Vein endothelial cell (primary cell): ENCODE results near the gene SYNRG. TPM values are rescaled to one million over a fixed set of nuclear protein-coding genes. Genes with fewer than 3 reads are reported as not detected.

Source experiments
- small RNA-seq: library from RNA; depleted of rRNA; stranded (forward); fragments of <200 nt; gene quantifications from one replicate; pipeline ENCODE3, GENCODE V24; 2012
- total RNA-seq: library from RNA; depleted of rRNA; stranded (reverse); fragments of >200 nt; gene quantifications from 2 replicates; pipeline ENCODE4 v1.2.3, GENCODE V29; 2012

Gene SYNRG, protein sequence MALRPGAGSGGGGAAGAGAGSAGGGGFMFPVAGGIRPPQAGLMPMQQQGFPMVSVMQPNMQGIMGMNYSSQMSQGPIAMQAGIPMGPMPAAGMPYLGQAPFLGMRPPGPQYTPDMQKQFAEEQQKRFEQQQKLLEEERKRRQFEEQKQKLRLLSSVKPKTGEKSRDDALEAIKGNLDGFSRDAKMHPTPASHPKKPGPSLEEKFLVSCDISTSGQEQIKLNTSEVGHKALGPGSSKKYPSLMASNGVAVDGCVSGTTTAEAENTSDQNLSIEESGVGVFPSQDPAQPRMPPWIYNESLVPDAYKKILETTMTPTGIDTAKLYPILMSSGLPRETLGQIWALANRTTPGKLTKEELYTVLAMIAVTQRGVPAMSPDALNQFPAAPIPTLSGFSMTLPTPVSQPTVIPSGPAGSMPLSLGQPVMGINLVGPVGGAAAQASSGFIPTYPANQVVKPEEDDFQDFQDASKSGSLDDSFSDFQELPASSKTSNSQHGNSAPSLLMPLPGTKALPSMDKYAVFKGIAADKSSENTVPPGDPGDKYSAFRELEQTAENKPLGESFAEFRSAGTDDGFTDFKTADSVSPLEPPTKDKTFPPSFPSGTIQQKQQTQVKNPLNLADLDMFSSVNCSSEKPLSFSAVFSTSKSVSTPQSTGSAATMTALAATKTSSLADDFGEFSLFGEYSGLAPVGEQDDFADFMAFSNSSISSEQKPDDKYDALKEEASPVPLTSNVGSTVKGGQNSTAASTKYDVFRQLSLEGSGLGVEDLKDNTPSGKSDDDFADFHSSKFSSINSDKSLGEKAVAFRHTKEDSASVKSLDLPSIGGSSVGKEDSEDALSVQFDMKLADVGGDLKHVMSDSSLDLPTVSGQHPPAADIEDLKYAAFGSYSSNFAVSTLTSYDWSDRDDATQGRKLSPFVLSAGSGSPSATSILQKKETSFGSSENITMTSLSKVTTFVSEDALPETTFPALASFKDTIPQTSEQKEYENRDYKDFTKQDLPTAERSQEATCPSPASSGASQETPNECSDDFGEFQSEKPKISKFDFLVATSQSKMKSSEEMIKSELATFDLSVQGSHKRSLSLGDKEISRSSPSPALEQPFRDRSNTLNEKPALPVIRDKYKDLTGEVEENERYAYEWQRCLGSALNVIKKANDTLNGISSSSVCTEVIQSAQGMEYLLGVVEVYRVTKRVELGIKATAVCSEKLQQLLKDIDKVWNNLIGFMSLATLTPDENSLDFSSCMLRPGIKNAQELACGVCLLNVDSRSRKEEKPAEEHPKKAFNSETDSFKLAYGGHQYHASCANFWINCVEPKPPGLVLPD (N-terminal part only)
- total RNA-seq = 19.9 and 23.2 TPM in 2 replicates

DNA sequence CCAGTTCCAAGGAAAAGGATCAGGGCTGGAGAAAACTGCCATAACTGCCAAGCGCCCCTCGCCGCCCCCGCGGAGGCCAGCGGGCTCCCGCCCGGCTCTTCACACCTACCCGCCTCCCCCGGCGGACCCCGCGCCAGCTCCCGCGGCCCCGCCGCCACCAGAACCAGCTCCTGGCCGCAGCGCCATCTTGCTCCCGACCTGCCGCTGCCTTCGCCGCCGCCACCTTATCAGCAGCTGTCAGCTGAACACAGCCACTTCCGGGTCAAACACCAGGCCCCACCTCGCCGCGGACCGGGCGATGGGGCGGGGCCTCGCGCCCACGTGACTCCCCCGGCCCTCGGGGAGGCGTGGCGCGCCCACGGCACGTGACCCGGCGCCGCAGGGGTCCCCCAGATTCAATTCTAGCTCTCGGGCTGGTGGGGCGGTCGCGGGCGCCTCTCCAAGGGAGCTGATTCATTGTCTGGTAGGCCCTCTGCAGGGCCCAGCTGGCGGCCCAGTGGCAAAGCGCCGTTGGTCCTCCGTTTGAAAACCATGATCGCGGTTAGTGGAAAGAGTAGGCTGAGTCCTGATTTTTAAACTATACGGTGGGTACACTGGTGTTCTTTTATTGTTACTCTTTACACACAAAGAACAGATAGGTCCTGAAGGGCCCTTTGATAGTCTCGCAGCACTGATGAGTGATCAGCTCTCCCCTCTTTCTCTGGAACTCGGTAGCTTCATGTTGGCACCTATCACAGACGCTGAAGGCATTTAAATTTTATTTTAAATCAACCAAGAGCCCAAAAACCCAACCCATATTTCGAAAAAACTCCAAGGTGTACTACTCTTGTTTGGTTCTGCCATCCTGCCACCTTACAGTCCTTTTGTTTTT lies at the start of gene SYNRG:
SYNRG (minus strand) TSS at position 249 of the 871 bp plus-strand sequence; CDS start at position 186, 63 bp downstream.

DNA sequence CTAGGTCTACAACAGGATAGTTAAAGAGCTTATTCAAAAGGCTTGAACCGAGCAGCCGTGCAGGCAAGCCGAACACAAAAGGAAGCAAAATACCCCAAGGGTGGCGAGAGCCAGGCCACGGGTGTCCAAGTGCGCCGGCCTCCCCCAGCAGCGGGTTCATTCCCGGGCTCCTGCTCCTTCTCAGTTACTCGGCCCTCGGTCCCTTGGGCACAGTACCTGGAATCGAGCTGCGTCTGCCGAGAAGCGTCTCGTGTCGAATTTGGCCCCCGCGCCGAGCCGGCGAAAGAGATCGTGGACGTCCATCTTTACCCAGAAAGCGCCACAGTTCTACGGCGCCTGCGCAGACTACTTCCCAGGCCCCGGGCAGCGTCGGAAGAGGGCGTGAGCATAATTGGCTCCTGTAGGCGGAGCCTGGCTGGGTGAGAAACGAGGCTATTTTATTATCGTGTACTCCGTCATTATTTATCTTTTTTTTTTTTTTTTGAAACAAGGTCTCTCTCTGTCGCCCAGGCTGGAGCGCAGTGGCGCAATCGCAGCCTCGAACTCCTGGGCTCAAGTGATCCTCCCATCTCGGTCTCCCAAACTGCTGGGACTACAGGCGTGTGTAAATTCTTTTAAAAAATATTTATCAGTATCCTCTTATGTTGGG lies 34.0 kb upstream of the SYNRG start, which contains the start of gene DDX52:
DDX52 (minus strand) TSS at position 329 of the 649 bp plus-strand sequence; CDS start at position 303, 26 bp downstream.

DNA sequence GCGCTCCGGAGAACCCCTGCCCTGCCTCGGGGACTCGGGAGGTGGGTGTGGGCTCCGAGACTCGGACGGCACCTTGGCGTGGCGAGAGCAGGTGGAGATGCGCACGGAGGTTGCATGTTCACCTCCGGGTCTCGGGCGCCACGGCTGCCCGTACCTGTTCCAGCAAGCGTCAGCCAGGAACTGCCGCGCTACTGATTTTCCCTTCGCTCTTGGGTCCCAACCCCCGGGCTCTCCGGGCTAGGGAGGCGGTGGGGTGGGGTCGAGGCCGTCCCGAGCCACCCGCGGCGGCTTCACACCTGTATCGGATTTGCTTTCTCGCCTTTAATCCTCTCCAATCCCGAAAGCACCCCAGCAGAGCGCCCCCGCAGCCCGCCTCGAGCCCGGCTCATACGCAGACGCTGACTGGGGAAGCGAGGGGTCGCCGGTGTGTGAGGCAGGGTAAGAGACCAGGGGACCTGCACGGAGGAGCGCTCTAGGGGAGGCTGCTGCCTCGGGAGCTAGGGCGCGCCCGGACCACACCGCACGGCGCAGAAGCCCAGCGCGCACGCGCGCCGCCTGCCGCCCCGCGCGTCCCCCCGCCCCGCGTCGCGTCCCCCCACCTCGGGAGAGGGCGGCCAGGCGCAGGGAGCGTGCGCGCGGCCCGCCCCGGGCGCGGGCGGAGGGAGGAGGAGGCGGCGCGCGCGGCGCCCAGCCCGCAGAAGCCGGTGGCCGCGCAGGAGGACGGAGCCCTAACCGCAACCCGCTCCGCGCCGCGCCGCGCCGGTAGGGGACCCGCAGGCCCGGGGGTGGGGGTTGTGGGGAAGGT lies 119.8 kb downstream of the SYNRG start, which contains the start of gene DUSP14:
DUSP14 (plus strand) TSS at position 695 of the 805 bp plus-strand sequence. CDS start 22,382 bp downstream, outside the sequence.

Small RNA genes lying within 50 kb of the gene (small RNA-seq; reads per million reads assigned to genes)
- gene MIR378J = not detected

Other genes with a start within 250 kb of the SYNRG start
- gene C17orf78, start 233.4 kb downstream of the SYNRG start, total RNA-seq = not detected in 2 replicates
- gene ACACA, start 202.6 kb downstream of the SYNRG start, total RNA-seq = 44.7 and 55.6 TPM in 2 replicates
- 16.7 and 21.9 TPM in 2 replicates for gene TADA2A, start 202.5 kb downstream of the SYNRG start, total RNA-seq
- gene DUSP14, start 119.5 kb downstream of the SYNRG start, total RNA-seq = 26.1 and 53.2 TPM in 2 replicates
- 39.2 and 60.8 TPM in 2 replicates for gene DDX52, start 34.0 kb upstream of the SYNRG start, total RNA-seq
- not detected in 2 replicates for gene HNF1B, start 135.6 kb upstream of the SYNRG start, total RNA-seq